Ureter (tissue), 1 donor: ENCODE results near the gene DUSP9. TPM values are rescaled to one million over a fixed set of nuclear protein-coding genes. Genes with fewer than 3 reads are reported as not detected.
"Not testable (repeated sequence)": the region's sequence is repeated elsewhere in the genome, so short reads cannot be mapped to it uniquely, and the experiment has no call there.

Experiments used
- DNase-seq: peaks from one replicate; pipeline ENCODE4 v3.0.0-alpha.2; 2020; ENCODE audit warnings: low spot score
- total RNA-seq: library from RNA; stranded (reverse); gene quantifications from one replicate; pipeline ENCODE4 v1.2.4, GENCODE V29; 2023
- donor health status: DM: yes; HTN: yes; CAD: no.

The DUSP9 gene, protein sequence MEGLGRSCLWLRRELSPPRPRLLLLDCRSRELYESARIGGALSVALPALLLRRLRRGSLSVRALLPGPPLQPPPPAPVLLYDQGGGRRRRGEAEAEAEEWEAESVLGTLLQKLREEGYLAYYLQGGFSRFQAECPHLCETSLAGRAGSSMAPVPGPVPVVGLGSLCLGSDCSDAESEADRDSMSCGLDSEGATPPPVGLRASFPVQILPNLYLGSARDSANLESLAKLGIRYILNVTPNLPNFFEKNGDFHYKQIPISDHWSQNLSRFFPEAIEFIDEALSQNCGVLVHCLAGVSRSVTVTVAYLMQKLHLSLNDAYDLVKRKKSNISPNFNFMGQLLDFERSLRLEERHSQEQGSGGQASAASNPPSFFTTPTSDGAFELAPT
- 2.7 TPM for total RNA-seq

DNA sequence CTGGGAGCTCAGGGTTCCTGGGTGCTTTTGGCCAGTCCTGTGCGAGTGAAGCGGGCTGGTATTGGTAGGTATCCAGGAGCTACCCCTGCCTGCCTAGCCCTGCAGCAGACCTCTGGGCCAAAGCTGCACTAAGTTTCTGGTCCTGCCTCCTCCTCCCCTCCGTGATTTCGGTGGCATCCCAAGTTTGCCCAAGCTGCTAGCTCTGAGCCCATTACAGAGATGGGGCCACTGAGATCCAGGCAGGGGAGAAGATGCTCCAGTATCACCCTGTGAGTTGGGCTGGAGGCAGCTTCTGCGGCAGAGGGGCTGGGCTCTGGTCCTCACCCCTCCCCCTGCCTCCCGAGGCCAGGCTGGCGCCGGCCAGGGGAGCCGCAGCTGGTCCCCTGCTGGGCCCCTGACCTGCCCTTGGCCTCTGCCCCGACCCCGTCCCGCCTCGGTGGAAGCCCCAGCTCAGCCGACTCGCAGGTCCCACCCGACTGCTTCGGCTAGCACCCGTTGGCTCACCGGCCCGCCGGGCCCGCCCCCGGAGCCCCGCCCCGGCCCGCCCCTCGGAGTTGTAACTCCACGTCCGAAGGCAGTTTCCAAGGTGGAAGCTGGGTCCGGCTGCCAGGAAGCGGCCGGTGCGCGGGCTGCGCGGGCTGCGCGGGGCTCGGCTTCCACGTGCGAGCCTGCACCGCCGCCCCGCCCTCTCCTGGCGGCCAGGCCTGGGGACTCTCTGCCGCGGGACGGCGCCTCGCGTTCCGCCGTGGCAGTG is at the start of gene DUSP9:
DUSP9 (plus strand) TSS at position 584 of the 754 bp plus-strand sequence. CDS start 751 bp downstream, outside the sequence.
- DNase-seq: no peak

- DNase-seq: no peak
Observed at GRCh38 chrX:153598541-153599191, 48.3 kb upstream of the DUSP9 start, which contains the start of gene CCNQ. TSS of gene CCNQ (minus strand) at chrX:153599139. CDS start at chrX:153599073, 66 bp downstream.

DNA sequence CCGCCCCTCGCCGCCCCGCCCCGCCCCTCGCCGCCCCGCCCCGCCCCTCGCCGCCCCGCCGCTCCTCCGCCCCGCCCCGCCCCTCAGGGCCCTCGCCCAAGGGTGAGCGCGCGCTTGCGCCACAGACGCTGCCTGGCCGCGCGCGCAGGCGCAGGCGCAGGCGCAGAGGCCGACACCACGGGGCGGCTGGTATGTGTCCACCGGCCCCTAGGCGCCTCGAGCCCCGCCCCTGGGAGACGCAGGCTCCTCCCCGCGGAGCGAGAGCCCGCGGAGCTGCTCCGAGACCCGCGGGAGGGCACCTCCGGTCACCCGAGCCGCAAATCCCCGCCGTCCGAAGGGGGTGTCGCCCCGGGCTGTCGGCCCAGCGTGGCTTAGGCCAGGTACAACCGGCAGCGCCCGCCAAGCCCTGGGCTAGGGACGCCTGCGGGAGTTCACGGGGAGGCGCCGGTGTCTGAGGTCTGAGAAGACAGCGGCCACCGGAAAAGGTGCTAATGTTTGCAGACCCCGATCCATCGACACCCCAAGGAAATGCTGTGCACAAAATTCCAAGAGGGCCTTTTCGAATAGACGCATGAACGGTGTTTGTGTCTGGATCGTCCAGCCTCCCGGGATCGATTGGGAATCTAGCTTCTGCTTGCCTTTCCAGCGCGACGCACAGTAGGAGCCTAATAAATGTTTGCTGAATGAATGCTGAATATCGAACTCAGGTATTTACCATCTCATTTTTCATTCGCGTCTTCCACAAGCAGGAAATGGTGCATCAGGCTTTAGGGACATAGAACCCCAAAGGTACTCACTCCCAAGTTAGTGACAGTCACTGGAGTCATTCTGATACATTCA is 47.6 kb upstream of the DUSP9 start:
- peak; percentile 87 for DNase-seq

GRCh38 chrX:153600032-153600373 is 47.0 kb upstream of the DUSP9 start:
- DNase-seq: no peak

DNA sequence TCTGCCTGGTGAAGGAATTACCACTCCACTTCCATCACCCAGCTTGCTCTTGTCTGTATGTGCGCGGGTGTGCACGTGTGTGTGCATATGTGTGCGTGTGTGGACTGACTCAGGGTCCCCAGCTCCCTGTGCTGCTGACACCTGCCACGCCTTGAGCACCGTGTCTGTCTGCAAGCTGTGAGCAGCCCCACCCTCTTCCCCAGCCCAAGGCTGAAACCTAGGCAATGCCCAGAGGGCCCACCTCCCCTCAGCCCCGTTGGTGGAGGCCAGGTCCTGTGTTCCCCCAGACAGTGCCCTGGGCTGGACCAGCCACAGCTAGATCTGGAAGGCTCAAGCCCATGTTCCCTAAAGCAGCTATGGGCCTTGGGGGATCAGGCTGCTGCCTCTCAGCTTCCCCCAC is 46.1 kb upstream of the DUSP9 start:
- DNase-seq: no peak

- no peak for DNase-seq
Observed at GRCh38 chrX:153601511-153602110, 45.4 kb upstream of the DUSP9 start.

GRCh38 chrX:153602601-153603000 is 44.4 kb upstream of the DUSP9 start:
- no peak for DNase-seq

DNA sequence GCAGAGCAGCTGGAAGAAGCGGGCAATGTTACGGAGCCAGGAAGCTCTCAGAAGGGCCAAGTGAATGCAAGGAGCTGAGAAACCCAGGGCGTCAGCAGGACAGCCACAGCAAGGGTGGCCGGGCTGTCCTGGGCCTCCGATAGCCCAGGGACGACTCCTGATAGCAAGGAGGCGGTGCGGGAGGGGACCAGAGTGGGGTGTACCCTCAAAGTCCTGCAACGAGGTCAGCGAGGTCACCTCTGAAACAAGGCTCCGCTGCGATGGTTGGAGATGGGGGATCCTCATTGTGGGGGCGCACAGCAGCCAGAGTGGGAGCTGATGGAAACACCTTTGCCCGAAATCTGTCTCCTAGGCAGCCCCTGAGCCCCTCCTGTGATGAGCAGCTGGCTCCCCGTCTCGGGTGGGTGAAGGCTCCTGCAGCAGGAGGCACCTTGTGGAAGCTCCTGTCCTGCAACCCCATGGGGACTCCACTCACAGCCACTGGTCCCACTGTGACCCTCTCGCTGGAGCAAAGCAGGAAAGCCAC is 43.8 kb upstream of the DUSP9 start:
- DNase-seq: no peak

DNA sequence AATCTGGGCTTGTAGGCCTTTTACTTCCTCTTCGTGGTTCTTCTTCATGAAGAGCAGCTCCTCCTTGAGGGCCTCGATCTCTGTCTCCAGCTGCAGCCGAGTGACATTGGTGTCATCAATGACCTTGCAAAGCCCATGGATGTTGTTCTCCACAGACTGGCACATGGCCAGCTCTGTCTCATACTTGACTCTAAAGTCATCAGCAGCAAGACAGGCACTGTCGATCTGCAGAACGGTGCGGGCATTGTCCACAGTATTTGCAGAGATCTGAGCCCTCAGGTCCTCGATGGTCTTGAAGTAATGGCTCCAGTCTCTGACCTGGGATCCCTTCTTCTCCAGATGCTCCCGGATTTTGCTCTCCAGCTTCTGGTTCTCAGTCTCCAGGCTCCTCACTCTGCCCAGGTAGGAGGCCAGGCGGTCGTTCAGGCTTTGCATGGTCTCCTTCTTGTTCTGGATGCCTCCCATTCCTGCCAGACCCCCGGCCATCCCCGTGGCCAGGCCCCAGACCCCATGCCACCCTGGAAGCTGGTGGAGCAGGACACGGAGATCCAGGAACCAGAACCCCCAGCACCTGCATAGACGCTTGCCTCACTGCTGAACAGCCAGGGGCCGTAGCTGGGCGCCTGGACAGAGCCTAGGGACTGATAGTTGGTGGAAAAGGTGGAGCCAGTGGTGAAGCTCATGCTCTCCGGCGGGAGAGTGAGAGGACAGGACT is 42.2 kb upstream of the DUSP9 start:
- DNase-seq: not testable (repeated sequence)

DNA sequence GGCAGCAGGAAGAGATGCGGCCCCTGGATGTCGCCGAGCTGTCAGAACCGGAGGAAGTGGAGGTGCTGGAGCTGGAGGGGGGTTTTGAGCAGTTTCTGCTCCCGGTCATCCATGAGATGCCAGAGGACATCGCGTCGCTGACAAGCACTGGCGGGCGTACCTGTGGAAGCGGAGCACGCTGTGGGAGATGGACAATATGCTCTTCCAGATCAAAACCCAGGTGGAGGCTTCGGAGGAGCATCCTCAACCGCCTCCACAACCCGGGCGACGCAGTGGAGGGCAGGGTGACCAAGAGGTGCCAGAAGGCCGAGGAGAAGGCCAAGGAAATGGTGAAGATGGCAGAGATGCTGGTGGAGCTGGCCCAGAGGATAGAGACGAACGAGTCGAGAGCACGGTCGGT is 40.5 kb upstream of the DUSP9 start:
- DNase-seq: no peak

- no peak for DNase-seq
Observed at GRCh38 chrX:153608376-153608775, 38.6 kb upstream of the DUSP9 start.

DNA sequence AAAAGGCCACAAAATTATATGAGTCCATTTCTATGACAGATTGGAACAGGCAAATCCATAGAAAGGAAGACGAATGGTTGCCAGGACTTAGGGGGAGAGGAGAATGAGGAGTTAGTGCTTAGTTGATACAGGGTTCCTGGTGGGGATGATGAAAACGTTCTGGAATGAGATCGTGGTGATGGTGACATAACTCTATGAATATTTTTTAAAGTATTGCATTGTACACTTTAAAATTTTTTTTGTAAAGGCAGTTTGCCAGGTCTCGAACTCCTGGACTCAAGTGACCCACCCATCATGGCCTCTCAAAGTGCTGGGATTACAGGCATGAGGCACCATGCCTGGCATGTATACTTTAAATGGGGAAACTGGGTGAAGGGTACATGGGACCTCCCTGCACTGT is 38.2 kb upstream of the DUSP9 start:
- DNase-seq: no peak

DNA sequence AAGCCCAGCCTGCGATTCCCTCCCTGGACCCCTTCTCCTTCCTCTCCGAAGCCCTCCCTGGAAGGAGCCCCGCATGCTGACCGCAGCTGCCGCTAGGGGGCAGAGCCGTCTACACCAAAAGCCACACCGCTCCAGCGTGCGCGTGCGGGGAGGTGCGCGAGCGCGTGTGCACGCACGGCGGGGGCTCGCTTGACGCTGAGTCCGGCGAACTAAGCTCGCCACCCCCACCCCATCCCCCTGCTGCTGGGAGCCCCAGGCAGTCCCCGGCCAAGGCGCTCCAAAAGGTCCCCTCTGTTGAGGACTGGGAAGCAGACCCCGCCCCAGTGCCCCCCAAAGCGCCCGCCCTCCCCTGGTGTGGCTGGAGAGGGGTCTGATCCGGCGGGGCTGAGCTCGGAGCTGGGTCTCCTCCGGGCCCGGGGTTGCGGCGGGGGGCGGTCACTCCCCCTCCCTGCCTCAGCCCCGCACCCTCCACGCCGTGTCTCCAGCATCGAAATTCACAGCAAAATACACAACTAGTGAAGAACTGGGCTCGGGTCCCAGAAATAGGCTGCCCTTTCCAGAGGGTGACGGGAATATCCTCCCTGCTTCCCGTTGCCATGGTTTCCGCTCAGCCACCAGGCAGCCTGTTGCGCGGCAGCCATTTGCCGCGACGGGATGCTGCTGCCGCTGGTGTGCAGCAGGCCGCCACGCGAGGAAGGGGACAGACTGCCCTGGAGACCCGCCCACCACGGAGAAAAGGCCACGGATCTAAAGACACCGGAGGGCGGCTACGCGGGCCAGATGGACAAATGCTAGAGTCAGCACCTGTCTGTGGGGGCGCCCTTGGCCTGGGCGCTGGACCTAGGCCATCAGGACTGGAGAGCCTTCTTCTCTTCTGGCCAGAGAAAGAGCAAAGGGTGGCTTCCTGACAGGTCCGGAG is 36.8 kb upstream of the DUSP9 start:
- DNase-seq: peak; percentile 66

DNA sequence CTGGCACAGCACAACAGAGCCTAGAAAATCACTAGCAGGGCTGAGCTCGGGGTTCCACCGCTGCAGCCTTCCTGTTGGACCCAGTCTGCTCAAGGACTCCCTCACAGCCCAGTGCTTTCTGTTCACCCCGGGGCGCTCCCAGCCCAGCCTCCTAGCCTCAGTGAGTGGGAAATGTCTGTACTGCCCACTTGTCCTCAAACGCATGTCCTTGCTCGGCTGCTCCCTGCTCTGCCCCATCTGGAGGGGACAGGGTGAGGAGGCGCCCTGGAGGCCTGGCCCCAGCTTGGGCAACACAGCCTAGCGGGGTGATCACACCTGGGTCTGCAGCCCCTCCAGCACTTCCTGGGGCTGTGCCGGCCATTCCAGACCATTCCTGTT is 36.2 kb upstream of the DUSP9 start:
- no peak for DNase-seq

DNA sequence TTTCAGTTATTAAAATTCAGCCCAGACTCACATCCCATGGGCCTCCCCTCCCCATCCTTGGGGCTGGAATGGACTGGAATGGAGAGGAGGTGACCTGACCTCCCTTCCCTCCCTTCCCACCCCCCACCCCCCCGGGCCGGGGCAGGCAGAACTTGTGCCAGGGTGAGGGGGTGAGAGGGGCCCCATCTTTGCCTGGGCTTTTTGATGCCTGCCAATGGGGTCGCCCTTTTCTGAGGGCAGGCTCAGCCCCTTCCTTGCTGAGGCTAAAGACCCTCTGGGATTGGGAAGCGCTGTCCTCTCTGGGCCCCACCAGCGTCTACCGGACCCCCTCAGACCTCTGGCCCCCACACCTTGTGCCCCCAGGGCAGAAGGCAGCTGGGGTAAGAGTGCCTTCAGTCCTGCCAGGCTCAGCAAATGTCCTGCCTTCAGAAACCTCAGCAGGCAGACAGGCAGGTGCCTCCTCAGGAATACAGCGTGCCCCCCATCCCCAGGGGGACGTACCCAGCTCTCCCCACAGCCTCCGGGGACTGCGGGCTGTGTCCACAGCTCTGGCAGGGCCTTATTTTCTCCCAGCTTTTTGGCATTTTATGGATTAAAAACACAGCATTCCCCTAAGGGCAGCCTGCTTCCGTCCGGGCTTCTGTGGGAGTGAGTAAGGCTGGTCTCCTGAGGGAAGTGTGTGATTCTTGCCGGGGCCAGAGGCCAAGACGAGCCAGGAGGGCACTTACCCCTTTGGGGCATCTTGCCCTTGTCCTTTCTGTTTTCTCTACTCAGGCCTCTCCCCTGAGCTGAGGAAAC is 35.5 kb upstream of the DUSP9 start:
- no peak for DNase-seq

DNA sequence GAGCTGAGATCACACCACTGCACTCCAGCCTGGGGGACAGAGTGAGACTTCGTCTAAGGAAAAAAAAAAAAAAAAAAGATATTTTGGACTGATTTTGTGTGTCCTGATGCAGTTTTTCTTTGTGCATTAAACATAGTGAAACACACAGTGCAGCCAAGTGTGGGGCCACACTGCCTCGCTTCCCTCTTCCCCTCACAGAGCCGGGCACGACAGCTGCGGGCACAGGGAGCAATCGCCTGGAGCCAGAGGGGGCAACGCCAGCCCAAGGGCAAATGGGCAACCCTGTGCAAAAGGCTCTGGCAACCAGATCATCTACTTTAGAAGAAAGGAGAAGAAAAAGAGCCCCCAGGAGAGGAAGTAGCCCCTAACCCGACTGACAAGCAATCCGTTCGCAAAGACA is 34.6 kb upstream of the DUSP9 start:
- DNase-seq: no peak

DNA sequence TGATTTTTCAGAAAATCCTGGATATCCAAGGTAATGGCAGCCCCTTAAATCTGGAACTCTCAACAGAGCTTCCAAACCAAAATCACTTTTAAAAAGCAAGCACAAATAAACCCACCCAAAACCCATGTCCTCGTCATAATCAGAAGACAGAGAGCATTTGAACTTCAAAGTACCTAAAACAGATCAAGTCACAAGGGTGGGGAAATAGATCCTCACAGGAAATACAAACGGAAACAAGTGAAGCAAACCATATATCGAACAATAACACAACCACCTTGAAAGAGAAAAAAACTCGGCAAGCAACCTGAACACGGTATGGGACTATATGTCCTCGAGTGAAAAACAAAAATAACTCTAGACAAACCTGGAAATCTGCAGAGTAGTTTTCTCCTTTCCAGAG is 32.2 kb upstream of the DUSP9 start:
- DNase-seq: no peak

DNA sequence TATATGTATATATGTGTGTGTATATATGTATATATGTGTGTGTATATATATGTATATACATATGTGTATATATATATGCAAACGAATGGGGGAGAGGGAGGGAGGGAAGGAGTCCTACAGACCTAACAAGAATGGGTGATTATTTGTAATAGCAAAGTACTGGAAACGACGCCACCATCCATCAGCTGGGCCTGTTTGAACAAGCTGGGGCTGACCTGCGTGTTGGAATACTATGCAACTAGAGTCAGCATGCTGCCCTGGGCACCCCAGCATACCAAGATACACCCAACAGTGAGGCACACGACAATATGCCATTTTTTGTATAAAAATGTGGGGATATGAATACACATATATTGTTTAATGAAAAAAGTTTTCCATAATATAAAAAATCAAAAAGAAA is 26.4 kb upstream of the DUSP9 start:
- no peak for DNase-seq
